CD1c-positive myeloid dendritic cell (primary cell): Measurements from ENCODE around the gene DHRS13.

ENCODE experiments used
- DNase-seq: peaks from one replicate; pipeline ENCODE4 v3.0.0-alpha.2; 2016; ENCODE audit errors: extremely low spot score

DHRS13 gene

GRCh38 chr17:28858801-28859355 lies 44.0 kb downstream of the DHRS13 start:
- DNase-seq = no peak

GRCh38 chr17:28857905-28858800 lies 44.7 kb downstream of the DHRS13 start:
- DNase-seq = no peak

GRCh38 chr17:28856028-28856574 lies 46.8 kb downstream of the DHRS13 start:
- no peak for DNase-seq

GRCh38 chr17:28855336-28855679 lies 47.6 kb downstream of the DHRS13 start:
- DNase-seq = no peak

- peak; percentile 92 for DNase-seq
Measured at GRCh38 chr17:28854457-28855335, 48.2 kb downstream of the DHRS13 start, which contains the start of gene ERAL1. TSS of gene ERAL1 (plus strand) at chr17:28855016. CDS start at chr17:28855035, 19 bp downstream.

GRCh38 chr17:28853295-28853694 lies 49.6 kb downstream of the DHRS13 start:
- DNase-seq = no peak

- no peak for DNase-seq
Measured at GRCh38 chr17:28849281-28849680, 53.6 kb downstream of the DHRS13 start.

GRCh38 chr17:28848667-28849066 lies 54.2 kb downstream of the DHRS13 start:
- peak; percentile 67 for DNase-seq
